ENCODE results near the gene NT5DC4.

The NT5DC4 gene

DNA sequence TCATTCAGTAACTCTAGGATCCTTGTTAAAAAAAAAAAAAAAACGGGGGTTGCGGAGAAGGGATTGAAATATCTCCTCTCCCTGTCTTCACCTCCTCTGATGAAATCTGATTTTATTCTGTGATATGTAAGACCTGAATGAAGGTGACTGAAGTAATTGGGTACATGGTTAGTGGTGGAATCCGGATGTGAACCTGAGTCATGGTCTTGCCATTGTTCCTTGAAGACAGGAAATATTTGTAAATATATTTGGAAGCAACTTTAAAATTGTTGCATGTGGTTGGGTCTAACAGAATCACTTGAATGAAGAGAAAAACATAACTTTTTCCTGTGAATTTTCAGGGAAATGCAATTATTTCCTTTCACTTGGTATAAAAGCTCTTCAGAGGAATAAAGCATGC is 66.5 kb downstream of the NT5DC4 start:
- DNase-seq: no peak

DNA sequence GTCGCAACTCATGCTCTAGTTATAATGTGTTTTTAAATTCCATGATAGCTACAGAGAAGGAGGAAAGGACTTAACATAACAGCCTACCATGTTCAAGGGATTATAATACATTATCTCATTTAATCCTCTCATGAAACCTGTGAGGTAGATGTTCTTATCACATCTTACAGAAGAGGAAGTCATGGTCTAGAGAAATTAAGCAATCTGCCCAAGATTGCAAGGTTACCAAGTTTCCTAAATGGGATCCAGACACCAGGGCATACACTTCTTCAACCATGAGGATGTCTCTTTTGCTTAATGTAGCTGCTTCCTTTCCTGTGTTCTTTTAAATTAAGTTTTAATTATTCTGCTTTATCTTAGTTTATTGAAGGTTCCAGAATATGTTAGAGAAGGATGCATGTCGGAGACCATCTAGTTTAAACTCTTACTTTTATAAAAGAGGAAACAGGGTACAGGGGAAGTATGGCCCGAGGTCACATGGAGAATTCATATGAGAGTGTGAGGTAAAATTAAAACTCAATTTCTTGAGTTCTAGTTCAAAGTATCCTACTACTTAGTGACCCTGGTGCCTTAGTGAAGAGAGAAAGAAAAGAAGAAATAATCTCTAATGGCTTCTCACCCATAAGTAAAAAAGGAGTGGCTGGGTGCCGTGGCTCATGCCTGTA is 67.0 kb downstream of the NT5DC4 start:
- no peak for DNase-seq

DNA sequence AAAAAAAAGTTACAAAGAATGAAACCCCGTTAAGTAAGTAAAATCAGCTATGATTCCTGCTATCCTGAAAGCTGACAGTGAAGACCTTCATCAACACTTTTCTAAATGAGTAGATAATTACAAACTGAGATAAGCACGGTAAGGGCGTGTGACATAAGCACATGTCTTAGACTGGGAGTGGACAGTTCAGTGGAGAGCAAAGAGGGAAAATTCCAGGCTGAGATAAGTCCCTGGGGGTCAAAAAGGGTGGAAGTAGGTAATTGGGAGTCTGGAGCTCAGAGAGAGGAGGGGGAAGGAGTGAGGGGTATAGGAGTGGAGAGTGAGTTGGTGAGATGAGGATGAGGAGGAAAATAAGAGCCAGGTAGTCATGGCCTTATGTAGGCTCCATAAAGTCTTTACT is 67.8 kb downstream of the NT5DC4 start:
- DNase-seq: no peak
